GM18951 (cell line): ENCODE data around the gene CD69.
"Not testable (repeated sequence)": the region's sequence is repeated elsewhere in the genome, so short reads cannot be mapped to it uniquely, and the experiment has no call there.

ENCODE experiments used
- POLR2A ChIP-seq: IDR thresholded peaks from 4 replicates; pipeline ENCODE4 v1.6.1; 2011; ENCODE audit warnings: mild to moderate bottlenecking; ENCODE audit not compliant: insufficient read length, insufficient read depth; ENCODE audit errors: extremely low read depth
- in situ Hi-C: fragments of 300-500 bp; cut with MboI; formaldehyde crosslinking; loops from one replicate; pipeline ENCODE4 v1.12.0; 2022; ENCODE audit warnings: low sequenced_read_pairs, mixed read lengths, inconsistent platforms; ENCODE audit not compliant: unreplicated experiment

CD69 gene

DNA sequence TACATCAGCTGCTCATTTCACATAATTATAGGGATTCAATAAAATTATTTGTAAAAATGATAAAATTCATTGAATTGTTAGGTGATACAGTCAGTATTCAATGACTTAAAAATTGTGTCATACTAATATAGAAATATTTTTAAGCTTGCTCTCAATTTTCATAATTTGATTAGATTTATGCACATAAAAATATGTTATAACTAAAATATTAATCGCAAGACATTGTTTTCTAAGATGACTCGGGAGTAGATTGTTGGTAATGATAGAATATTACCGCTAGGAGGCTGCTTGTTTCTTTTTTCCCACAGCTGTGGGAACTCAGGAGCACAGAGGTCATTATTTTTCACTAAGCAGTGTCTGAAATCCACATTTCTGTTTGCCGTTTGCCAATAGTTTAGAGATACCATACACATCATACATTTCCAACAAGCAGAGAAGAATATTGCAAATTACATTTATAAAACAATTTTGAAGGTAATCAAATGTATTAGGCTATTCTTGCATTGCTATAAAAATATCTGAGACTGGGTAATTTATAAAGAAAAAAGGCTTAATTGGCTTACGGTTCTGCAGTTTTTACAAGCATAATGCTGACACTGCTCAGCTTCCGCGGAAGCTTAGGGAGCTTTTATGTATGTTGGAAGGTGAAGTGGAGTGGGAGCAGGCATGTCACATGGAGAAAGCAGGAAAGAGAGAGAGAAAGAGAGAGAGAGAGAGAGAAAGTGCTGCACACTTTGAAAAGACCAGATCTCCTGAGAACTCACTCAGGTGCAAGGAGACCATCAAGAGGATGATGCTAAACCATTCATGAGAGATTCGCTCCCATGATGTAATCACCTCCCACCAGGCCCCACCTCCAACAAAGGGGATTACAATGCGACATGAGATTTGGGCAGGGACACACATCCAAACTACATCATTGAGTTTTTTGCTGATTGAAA lies 9.2 kb downstream of the CD69 start:
- peak; percentile 19 for TF ChIP-seq POLR2A
- in situ Hi-C loops: loop anchor here (5.0 kb wide), 1 partner anchor 46 kb away; no protein-coding TSS in a partner anchor

DNA sequence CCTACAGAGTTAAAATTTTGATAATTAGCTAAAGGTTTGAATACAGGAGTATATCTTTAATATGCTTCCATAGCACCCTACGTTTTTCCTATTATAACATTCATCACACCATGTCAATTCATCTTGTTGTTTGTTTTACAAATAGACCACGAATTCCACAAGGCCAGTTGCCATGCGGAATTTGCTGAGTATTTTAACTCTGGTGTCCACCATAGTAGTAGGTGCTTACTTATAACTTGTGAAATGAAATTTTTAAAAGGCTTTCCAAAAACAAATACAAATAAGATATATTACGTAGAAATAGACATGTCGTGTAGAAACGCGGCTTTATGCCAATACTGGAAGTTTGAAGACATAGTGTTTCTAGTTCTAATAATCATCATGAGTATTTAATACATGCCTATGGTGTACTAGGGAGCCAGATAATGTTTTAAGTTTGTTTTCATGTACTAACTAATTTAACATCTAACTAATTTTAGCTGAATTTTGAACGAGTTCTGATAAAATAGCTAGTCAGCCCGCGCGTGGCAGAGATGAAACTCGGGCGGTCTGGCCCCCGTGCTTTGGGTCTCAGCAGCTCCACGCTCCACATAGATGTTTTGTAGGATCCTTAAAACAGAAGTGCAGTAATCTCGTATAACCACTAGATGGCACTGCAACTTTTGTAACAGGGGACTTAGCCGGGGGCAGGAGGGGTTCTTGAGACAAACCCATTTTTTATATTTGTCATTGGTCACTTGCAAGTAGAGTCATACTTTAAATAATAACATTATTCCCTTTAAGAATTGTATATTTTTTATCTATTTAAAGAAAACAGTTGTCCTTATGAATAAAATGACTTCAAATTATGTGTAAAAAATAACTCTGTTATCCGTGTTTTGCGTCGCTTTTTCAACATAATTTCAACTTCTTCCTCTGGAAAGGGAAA lies 10.2 kb downstream of the CD69 start:
- in situ Hi-C loops: loop anchor here (5.0 kb wide), 1 partner anchor 47 kb away; no protein-coding TSS in a partner anchor
- TF ChIP-seq POLR2A: no peak

DNA sequence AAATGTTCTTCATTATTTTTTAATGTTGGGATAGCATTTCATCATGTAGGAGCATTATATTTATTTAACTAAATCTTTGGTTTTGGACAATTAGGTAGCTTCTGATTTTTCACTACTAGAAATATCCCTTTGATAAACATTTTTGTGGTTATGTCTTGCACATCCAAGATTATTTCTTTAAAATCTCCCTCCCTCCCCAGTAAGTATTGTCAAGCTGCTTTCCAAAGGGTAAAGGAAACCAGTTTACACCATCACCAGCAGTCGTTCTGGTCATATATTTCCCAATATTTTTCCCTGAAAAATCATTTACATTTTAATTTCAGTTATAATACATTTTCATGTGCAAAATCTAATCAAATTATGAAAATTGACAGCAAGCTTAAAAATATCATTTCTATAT lies 11.1 kb downstream of the CD69 start:
- no peak for TF ChIP-seq POLR2A
- in situ Hi-C loops: loop anchor here (5.0 kb wide), 1 partner anchor 48 kb away; no protein-coding TSS in a partner anchor

DNA sequence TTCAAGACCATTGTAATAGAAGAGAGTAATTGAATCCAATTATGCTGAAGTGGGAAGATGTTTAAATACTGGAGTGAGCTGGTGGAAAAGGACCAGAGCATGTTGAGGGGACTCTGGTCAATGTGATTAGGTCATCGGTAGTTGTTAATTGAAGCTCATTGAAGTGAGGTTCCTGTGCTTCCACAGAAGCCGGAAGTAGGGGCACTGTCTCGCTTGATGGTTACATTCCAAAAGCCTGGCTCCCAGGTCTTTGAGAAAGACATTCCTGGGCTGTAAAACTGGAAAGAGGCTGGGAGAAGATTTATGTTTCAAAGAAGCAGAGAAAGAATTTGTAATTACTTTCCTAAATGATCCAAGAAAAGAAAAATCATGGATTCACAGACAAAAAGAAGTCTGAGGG lies 15.5 kb downstream of the CD69 start:
- in situ Hi-C loops: no loop called here
- no peak for TF ChIP-seq POLR2A

DNA sequence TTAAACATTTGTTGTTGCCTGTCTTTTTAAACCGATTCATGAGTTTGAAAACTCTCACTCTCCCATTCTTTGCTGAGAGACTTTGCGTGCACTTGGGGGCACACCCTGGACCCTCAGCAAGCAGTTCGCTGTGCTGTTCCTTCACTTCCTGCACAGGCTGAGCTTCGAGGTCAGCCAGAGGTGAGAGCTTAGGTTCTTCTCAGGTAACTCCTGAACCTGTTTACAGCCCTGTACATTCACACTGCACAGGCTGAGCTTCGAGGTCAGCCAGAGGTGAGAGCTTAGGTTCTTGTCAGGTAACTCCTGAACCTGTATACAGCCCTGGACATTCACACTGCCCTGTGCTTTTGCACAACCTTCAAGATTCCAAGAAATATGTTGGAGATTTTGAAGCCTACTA lies 18.0 kb downstream of the CD69 start:
- in situ Hi-C loops: no loop called here
- TF ChIP-seq POLR2A: no peak

DNA sequence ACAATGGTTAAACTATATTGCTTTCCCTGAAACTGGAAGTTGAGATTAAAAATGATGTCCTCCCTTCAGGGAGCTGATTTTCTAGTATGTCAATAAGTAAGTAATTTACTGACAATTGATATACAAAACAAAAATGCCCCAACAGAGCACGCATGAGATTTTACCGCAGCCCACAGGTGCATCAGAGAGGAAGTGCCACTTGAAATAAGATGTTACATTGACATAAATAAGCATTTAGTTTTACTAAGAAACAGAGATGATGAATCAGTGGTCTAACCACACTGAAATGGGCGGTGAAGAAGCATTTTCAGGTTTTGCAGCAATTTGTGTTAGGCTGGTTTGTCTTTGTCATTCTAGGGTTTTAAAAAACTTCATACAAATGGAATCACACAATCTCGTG lies 19.0 kb downstream of the CD69 start:
- in situ Hi-C loops: no loop called here
- TF ChIP-seq POLR2A: no peak

DNA sequence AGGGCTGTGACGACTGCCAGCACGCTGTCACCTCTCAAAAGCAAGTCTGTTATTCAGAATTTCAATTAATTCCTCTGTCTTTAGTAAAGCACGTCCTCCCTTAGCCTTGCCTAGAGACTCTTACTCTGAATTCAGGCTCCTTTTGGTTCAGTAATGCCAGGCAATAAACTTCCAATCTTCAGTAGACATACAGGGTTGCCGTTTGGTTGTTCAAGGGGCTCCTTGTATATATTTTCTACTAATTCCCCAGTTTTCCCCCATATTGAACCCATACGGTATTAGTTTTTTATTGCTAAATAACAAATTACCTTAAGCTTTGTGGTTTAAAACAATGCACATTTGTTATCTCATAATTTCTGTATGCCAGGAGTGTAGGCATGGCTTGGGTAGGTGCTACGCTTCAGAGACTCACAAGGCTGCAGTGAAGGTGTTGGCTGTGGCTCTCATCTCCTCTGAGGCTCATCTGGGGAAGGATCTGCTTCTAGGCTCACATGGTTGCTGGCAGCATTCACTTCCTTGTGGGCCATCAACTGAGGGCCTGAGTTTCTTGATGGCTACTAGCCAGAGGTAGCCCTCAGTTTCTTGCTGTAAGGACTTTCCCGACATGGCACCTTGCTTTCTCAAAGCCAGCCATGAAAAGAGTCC lies 20.5 kb downstream of the CD69 start:
- TF ChIP-seq POLR2A: no peak
- in situ Hi-C loops: no loop called here

DNA sequence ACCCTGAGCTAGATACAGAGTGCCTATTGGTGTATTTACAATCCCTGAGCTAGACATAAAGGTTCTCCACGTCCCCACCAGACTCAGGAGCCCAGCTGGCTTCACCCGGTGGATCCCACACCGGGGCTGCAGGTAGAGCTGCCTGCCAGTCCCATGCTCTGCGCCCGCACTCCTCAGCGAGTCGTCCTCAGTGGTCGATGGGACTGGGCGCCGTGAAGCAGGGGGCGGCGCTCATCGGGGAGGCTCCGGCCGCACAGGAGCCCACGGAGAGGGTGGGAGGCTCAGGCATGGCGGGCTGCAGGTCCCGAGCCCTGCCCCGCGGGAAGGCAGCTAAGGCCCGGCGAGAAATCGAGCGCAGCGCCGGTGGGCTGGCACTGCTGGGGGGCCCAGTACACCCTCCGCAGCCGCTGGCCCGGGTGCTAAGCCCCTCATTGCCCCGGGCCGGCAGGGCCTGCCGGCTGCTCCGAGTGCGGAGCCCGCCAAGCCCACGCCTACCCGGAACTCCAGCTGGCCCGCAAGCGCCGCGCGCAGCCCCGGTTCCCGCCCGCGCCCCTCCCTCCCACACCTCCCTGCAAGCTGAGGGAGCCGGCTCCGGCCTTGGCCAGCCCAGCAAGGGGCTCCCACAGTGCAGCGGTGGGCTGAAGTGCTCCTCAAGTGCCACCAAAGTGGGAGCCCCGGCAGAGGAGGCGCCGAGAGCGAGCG lies 21.1 kb downstream of the CD69 start:
- in situ Hi-C loops: not testable (repeated sequence)

DNA sequence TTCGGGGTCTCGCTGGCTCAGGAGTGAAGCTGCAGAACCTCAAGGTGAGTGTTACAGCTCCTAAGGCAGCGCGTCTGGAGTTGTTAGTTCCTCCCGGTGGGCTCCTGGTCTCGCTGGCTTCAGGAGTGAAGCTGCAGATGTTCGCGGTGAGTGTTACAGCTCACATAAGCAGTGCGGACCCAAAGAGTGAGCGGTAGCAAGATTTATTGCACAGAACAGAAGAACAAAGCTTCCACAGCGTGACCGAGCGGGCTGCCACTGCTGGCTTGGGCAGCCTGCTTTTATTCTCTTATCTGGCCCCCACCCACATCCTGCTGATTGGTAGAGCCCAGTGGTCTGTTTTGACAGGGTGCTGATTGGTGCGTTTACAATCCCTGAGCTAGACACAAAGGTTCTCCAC lies 21.8 kb downstream of the CD69 start:
- in situ Hi-C loops: not testable (repeated sequence)

DNA sequence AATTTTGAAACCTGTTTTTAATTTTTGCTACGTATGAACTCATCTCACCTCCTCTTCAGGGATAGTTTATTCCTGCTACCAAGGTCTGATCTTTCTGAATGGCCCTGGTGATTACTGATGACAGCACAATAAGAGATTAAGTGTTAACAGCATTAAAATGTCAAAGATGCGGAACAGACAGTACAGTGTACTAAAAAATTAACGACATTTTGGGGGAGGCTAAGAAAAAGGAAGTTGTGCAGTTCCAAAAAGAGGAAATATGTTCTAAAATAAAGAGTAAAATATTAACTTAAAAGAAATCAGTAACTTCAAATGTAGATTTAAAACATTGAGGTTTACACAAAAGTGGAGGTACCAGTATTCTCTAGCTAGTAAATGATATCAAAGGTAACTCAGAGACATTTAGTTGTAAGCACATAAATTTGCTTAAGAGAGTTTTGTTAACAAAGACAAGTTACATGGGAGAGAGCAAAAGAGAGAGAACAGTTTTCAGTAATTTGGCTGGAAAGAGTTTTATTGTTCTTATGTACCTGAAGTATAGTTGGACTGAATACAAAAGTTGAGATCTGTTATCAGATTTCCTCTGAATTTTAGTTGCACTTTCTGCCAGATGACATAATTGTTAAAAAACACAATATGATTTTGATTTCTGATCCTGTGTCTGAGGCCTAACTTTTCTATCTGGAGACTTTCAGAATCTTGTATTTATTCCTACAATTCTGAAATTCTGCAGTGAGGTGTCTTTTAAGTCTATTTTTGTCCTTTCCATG lies 23.6 kb downstream of the CD69 start:
- in situ Hi-C loops: no loop called here
- no peak for TF ChIP-seq POLR2A

DNA sequence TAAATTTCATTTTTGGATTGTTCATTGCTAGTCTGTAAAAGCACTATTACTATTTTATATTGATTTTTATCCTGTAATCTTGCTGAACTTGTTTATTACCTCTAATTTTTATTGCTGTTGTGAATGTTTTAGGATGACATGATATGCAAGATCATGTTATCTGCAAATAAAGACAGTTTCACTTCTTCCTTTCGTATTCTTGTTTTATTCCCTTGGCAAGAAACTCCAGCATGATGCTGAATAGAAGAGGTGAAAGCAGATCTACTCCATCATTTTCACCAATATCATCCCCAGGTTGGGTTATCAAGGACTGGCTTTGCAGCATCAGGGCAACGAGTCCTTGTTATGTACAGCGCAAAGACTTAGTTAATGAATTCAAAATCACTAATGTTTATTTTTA lies 25.1 kb downstream of the CD69 start:
- no peak for TF ChIP-seq POLR2A
- in situ Hi-C loops: no loop called here

DNA sequence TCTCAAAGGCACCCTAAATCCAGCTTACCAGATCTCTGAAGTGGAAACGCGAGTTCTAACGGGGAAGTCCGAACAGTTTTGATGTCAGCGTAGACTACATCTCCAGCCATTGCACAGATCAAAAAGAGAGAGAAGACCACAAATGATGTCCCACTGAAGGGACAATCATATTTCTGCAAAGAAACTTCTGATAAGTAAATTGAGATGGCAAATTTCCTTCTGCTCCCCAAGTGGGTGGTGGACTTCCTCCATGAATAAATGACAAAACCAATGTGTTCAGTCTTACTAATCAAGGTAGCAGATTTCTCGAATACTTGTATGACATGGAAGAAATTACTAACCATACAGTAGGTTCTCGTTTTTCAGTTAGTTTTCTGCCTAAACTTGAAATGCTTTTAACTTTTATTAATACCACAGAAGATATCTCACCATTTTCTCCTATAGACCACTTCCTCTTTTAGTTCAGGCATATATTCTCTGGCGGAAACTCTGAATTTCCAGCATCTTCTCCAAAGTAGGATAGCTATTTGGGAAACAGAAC lies 27.7 kb downstream of the CD69 start, which contains the start of gene CLECL1:
CLECL1 (minus strand) TSS at position 177 of the 541 bp plus-strand sequence.
- peak; percentile 48 for TF ChIP-seq POLR2A
- in situ Hi-C loops: no loop called here
